CD4-positive, CD25-positive, alpha-beta regulatory T cell (primary cell): ENCODE results near the gene DNAJA3. TPM values are rescaled to one million over a fixed set of nuclear protein-coding genes. Genes with fewer than 3 reads are reported as not detected.

Experiments used
- ATAC-seq, 2 donors: fragments of 150-1000 bp; cut with Tn5 transposase; one replicate each; pipeline ENCODE4 v1.10.0; 2021; ENCODE audit warnings: low read depth in 2 of 2, moderate number of reproducible peaks in 2 of 2, moderate library complexity in 1 of 2
- DNase-seq, 3 donors: peaks; one replicate each; pipeline versions ENCODE4 v3.0.0 to v3.0.0-alpha.2; 2012 to 2022; ENCODE audit warnings: mixed read lengths in 1 of 3
- H3K27ac ChIP-seq: one replicate; pipeline ENCODE4 v1.7.0; 2013; ENCODE audit warnings: mild to moderate bottlenecking, low read length; ENCODE audit not compliant: insufficient read depth, poor library complexity, severe bottlenecking
- H3K27me3 ChIP-seq: one replicate; pipeline ENCODE4 v1.7.0; 2013; ENCODE audit warnings: low read length; ENCODE audit not compliant: control insufficient read depth, insufficient read depth
- H3K36me3 ChIP-seq: one replicate; pipeline ENCODE4 v1.7.0; 2013; ENCODE audit warnings: mild to moderate bottlenecking, low read length, moderate library complexity; ENCODE audit not compliant: control insufficient read depth, insufficient read depth
- H3K4me1 ChIP-seq: 2 replicates; pipeline ENCODE4 v1.7.0; 2013; ENCODE audit warnings: mild to moderate bottlenecking, low read length; ENCODE audit not compliant: insufficient read depth, control insufficient read depth, poor library complexity, severe bottlenecking
- H3K4me3 ChIP-seq: one replicate; pipeline ENCODE4 v1.7.0; 2013; ENCODE audit warnings: low read depth, mild to moderate bottlenecking, low read length, moderate library complexity
- H3K9me3 ChIP-seq, 2 experiments: 1 replicate in 1 of 2; 2 replicates in 1 of 2; pipeline ENCODE4 v1.7.0; 2013; ENCODE audit warnings: low read length in 2 of 2, mild to moderate bottlenecking in 1 of 2, moderate library complexity in 1 of 2; ENCODE audit not compliant: control insufficient read depth in 2 of 2
- H3K27ac Mint-ChIP-seq, 3 donors: one replicate each; pipeline ENCODE4 v1.8.0; 2020 to 2022; ENCODE audit warnings: mild to moderate bottlenecking in 3 of 3, mixed read lengths in 3 of 3, moderate library complexity in 2 of 3
- H3K27me3 Mint-ChIP-seq: one replicate; pipeline ENCODE4 v1.8.0; 2022; ENCODE audit warnings: mild to moderate bottlenecking, mixed read lengths
- H3K36me3 Mint-ChIP-seq: one replicate; pipeline ENCODE4 v1.8.0; 2020; ENCODE audit warnings: mixed read lengths
- H3K4me1 Mint-ChIP-seq, 4 donors: one replicate each; pipeline ENCODE4 v1.8.0; 2020 to 2022; ENCODE audit warnings: mixed read lengths in 4 of 4, mild to moderate bottlenecking in 1 of 4
- H3K4me3 Mint-ChIP-seq, 4 donors: one replicate each; pipeline ENCODE4 v1.8.0; 2020 to 2022; ENCODE audit warnings: mild to moderate bottlenecking in 4 of 4, mixed read lengths in 4 of 4, moderate library complexity in 3 of 4
- H3K9me3 Mint-ChIP-seq, 7 donors: one replicate each; pipeline ENCODE4 v1.8.0; 2020 to 2022; ENCODE audit warnings: mixed read lengths in 7 of 7, mild to moderate bottlenecking in 3 of 7, moderate library complexity in 2 of 7
- polyA plus RNA-seq, 4 donors: library from polyadenylated mRNA; unstranded; fragments of 300-500 nt; fragmentation: Illumina TruSeq; gene quantifications; one replicate each; pipeline ENCODE4 v1.2.3, GENCODE V29; 2021
- total RNA-seq: library from RNA; stranded (reverse); gene quantifications from one replicate; pipeline ENCODE4 v1.2.3, GENCODE V29; 2022

DNAJA3 gene
- total and polyA plus RNA-seq, 5 donors from 2014 or later: 27.0 to 49.7 (median 38.1) TPM

DNA sequence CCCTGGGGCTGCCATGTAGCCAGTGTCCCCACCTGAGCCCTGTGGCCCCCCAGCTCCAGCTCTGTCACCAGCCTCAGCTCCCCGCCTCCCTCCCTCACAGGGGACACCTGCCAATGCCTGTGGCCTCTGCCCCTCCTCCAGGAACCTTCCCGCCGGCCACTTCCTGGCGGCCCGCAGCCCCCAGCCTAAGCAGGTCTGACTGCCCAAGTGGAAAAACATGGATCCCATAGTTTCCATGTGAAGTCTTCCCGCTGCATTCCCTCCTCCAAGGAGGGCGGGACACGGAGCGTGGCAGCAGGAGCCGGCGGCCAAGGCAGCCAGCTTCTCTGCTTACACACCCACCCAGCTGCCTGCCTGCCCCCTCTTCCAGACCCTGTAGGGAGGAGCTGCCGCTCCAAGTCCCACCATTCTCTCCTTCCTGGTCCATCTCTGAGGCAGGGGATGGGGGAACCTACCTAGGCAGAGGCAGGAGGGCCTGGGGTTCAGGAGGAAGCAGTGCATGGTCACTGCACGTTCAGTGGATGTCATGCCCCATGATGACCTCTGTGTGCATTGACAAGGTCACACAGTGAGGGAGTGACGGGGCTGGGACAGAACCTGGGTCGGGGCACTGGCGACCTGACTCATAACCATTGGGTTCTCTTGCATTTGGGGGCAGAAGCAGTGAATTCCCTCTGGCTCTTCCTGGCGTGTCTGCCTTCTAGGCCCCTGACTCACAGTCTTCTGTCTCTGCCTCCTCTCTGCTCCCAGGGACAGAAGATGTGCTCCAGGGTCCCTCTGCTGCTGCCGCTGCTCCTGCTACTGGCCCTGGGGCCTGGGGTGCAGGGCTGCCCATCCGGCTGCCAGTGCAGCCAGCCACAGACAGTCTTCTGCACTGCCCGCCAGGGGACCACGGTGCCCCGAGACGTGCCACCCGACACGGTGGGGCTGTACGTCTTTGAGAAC, 45.3 kb upstream of the DNAJA3 start:
- H3K36me3 Mint-ChIP-seq: no peaks in the 10 kb centered on the region
- Histone ChIP-seq H3K27ac (no peak overlapping the region), H3K36me3 (peaks cover 39% of the 10 kb centered on the region), H3K27me3 (no peaks in the 10 kb centered on the region), H3K4me1 (peaks cover 3% of the 10 kb centered on the region), H3K9me3 (no peaks in the 10 kb centered on the region), H3K4me3 (no peak overlapping the region)
- H3K27ac Mint-ChIP-seq: no peak overlapping the region
- no peaks in the 10 kb centered on the region for H3K27me3 Mint-ChIP-seq
- peaks cover 0 to 3% (median 0%) of the 10 kb centered on the region in 7 donors for H3K9me3 Mint-ChIP-seq
- no peak for DNase-seq
- H3K4me1 Mint-ChIP-seq: peaks cover 0 to 12% (median 2%) of the 10 kb centered on the region in 4 donors
- ATAC-seq: no peak
- peak overlapping the region in 1 of 4 donors; percentile 38 for H3K4me3 Mint-ChIP-seq

DNA sequence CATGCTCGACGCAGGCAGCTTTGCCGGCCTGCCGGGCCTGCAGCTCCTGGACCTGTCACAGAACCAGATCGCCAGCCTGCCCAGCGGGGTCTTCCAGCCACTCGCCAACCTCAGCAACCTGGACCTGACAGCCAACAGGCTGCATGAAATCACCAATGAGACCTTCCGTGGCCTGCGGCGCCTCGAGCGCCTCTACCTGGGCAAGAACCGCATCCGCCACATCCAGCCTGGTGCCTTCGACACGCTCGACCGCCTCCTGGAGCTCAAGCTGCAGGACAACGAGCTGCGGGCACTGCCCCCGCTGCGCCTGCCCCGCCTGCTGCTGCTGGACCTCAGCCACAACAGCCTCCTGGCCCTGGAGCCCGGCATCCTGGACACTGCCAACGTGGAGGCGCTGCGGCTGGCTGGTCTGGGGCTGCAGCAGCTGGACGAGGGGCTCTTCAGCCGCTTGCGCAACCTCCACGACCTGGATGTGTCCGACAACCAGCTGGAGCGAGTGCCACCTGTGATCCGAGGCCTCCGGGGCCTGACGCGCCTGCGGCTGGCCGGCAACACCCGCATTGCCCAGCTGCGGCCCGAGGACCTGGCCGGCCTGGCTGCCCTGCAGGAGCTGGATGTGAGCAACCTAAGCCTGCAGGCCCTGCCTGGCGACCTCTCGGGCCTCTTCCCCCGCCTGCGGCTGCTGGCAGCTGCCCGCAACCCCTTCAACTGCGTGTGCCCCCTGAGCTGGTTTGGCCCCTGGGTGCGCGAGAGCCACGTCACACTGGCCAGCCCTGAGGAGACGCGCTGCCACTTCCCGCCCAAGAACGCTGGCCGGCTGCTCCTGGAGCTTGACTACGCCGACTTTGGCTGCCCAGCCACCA, 44.4 kb upstream of the DNAJA3 start:
- DNase-seq (no peak), ATAC-seq (no peak)
- peaks cover 3% of the 10 kb centered on the region for H3K4me1 ChIP-seq
- Mint-ChIP-seq H3K4me1 (peaks cover 0 to 11% (median 0%) of the 10 kb centered on the region in 4 donors), H3K27me3 (no peaks in the 10 kb centered on the region), H3K36me3 (no peaks in the 10 kb centered on the region), H3K27ac (peak overlapping the region in 1 of 3 donors; percentile 48), H3K4me3 (peak overlapping the region in 1 of 4 donors; percentile 32), H3K9me3 (peaks cover 0 to 3% (median 0%) of the 10 kb centered on the region in 7 donors)
- no peak overlapping the region for H3K4me3 ChIP-seq
- no peak overlapping the region for H3K27ac ChIP-seq
- H3K27me3 ChIP-seq: no peaks in the 10 kb centered on the region
- no peaks in the 10 kb centered on the region for H3K9me3 ChIP-seq
- peaks cover 45% of the 10 kb centered on the region for H3K36me3 ChIP-seq

DNA sequence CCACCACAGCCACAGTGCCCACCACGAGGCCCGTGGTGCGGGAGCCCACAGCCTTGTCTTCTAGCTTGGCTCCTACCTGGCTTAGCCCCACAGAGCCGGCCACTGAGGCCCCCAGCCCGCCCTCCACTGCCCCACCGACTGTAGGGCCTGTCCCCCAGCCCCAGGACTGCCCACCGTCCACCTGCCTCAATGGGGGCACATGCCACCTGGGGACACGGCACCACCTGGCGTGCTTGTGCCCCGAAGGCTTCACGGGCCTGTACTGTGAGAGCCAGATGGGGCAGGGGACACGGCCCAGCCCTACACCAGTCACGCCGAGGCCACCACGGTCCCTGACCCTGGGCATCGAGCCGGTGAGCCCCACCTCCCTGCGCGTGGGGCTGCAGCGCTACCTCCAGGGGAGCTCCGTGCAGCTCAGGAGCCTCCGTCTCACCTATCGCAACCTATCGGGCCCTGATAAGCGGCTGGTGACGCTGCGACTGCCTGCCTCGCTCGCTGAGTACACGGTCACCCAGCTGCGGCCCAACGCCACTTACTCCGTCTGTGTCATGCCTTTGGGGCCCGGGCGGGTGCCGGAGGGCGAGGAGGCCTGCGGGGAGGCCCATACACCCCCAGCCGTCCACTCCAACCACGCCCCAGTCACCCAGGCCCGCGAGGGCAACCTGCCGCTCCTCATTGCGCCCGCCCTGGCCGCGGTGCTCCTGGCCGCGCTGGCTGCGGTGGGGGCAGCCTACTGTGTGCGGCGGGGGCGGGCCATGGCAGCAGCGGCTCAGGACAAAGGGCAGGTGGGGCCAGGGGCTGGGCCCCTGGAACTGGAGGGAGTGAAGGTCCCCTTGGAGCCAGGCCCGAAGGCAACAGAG, 43.5 kb upstream of the DNAJA3 start:
- H3K27me3 ChIP-seq: no peaks in the 10 kb centered on the region
- peak overlapping the region in 1 of 3 donors; percentile 48 for H3K27ac Mint-ChIP-seq
- ATAC-seq (peak in 1 of 2 donors; percentile 3), DNase-seq (no peak)
- H3K4me1 ChIP-seq: peaks cover 3% of the 10 kb centered on the region
- H3K4me1 Mint-ChIP-seq: peaks cover 0 to 9% (median 0%) of the 10 kb centered on the region in 4 donors
- peaks cover 51% of the 10 kb centered on the region for H3K36me3 ChIP-seq
- H3K27me3 Mint-ChIP-seq: no peaks in the 10 kb centered on the region
- H3K36me3 Mint-ChIP-seq: no peaks in the 10 kb centered on the region
- peaks cover 0 to 3% (median 0%) of the 10 kb centered on the region in 7 donors for H3K9me3 Mint-ChIP-seq
- H3K4me3 ChIP-seq: no peak overlapping the region
- no peaks in the 10 kb centered on the region for H3K9me3 ChIP-seq
- no peak overlapping the region for H3K27ac ChIP-seq
- H3K4me3 Mint-ChIP-seq: peak overlapping the region in 1 of 4 donors; percentile 32

DNA sequence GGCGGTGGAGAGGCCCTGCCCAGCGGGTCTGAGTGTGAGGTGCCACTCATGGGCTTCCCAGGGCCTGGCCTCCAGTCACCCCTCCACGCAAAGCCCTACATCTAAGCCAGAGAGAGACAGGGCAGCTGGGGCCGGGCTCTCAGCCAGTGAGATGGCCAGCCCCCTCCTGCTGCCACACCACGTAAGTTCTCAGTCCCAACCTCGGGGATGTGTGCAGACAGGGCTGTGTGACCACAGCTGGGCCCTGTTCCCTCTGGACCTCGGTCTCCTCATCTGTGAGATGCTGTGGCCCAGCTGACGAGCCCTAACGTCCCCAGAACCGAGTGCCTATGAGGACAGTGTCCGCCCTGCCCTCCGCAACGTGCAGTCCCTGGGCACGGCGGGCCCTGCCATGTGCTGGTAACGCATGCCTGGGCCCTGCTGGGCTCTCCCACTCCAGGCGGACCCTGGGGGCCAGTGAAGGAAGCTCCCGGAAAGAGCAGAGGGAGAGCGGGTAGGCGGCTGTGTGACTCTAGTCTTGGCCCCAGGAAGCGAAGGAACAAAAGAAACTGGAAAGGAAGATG, 42.8 kb upstream of the DNAJA3 start:
- H3K36me3 ChIP-seq: peaks cover 54% of the 10 kb centered on the region
- no peak overlapping the region for H3K27ac Mint-ChIP-seq
- no peak overlapping the region for H3K27ac ChIP-seq
- no peaks in the 10 kb centered on the region for H3K27me3 Mint-ChIP-seq
- no peaks in the 10 kb centered on the region for H3K9me3 ChIP-seq
- H3K36me3 Mint-ChIP-seq: no peaks in the 10 kb centered on the region
- H3K4me3 Mint-ChIP-seq: no peak overlapping the region
- H3K4me3 ChIP-seq: no peak overlapping the region
- peaks cover 0 to 3% (median 0%) of the 10 kb centered on the region in 7 donors for H3K9me3 Mint-ChIP-seq
- peaks cover 0 to 7% (median 0%) of the 10 kb centered on the region in 4 donors for H3K4me1 Mint-ChIP-seq
- no peaks in the 10 kb centered on the region for H3K27me3 ChIP-seq
- peaks cover 3% of the 10 kb centered on the region for H3K4me1 ChIP-seq
- DNase-seq (no peak), ATAC-seq (no peak)

DNA sequence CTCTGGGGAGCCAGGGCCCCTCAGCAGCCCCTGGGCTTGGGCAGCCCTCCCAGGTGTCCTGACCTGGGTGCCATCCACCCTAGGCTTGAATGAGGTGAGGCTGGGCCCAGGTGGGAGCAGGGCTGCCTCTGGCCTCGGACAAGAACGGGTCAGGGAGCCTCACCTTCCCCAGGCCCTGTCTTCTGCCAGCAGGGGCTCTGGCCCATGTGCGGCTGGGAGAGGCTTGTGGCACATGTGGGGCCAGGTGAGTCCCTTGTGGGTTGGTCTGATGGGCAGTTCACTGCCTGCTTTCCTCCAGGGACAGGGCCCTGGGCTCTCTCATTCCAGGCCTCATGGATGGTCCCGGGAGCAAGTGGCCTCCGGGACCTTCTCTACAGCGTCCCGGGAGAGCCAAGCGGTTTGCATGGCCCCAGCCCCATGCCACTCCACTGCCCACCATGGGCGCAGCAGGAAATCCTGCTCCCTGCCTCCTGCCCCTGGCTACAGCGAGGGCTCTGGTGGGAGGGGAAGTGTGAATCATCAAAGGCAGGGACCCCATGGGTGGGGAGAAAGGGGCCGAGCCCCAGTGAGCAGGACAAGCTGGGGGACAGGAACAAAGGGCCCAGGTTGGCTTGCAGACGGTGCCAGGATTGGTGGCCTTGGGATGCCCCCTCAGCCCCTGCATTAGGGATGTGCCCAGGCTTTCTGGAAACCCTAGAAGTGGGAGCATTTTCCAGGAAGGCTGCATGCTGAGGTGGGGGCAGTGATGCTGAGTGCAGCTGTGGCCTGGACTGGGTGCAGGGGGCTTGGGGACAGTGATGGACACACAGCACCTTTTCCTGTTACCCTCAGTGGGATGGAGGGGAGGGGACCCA, 41.9 kb upstream of the DNAJA3 start:
- Mint-ChIP-seq H3K27me3 (no peaks in the 10 kb centered on the region), H3K36me3 (no peaks in the 10 kb centered on the region), H3K4me1 (peaks cover 0 to 4% (median 0%) of the 10 kb centered on the region in 4 donors), H3K4me3 (no peak overlapping the region), H3K9me3 (peaks cover 0 to 3% (median 0%) of the 10 kb centered on the region in 7 donors), H3K27ac (no peak overlapping the region)
- no peak for ATAC-seq
- H3K36me3 ChIP-seq: peaks cover 62% of the 10 kb centered on the region
- H3K27ac ChIP-seq: no peak overlapping the region
- H3K9me3 ChIP-seq: no peaks in the 10 kb centered on the region
- peaks cover 3% of the 10 kb centered on the region for H3K4me1 ChIP-seq
- DNase-seq: no peak
- no peaks in the 10 kb centered on the region for H3K27me3 ChIP-seq
- no peak overlapping the region for H3K4me3 ChIP-seq

DNA sequence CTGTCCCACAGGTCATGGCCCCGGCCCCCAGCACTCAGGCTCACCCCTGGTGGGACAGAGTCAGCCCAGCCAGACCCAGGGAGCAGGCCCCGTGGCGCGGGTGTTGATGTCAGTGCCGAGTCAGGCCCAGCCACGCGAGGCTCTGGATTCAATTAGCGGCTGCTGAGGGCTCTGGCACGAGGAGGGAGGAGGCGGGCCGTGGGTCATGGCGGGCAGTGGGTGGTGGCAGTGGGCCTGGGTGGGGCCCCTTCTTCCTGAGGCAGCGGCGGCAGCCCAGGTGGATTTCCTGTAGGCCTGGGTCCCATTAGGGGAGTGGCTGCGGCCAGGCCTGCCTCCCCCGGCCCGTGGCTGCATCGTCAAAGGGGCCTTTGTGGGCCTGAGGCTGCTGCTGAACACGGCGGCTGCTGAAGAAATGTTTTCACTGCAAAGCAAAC, 41.1 kb upstream of the DNAJA3 start:
- no peak for ATAC-seq
- H3K9me3 ChIP-seq: no peaks in the 10 kb centered on the region
- DNase-seq: no peak
- Mint-ChIP-seq H3K27ac (no peak overlapping the region), H3K4me1 (peaks cover 0 to 2% (median 0%) of the 10 kb centered on the region in 4 donors), H3K9me3 (peaks cover 0 to 3% (median 0%) of the 10 kb centered on the region in 7 donors), H3K27me3 (no peaks in the 10 kb centered on the region), H3K4me3 (no peak overlapping the region), H3K36me3 (no peaks in the 10 kb centered on the region)
- H3K27me3 ChIP-seq: no peaks in the 10 kb centered on the region
- H3K4me3 ChIP-seq: no peak overlapping the region
- H3K36me3 ChIP-seq: peaks cover 65% of the 10 kb centered on the region
- no peak overlapping the region for H3K27ac ChIP-seq
- H3K4me1 ChIP-seq: peaks cover 3% of the 10 kb centered on the region
